Upper lobe of left lung (tissue), 6 donors: ENCODE results near the gene TAS1R1. TPM values are rescaled to one million over a fixed set of nuclear protein-coding genes. Genes with fewer than 3 reads are reported as not detected.
A peak's percentile ranks its signal among the peaks of the same experiment; 100 is the strongest.

ENCODE experiments used
- ATAC-seq, 2 donors: fragments of 200-7000 bp; cut with Tn5 transposase; one replicate each; pipeline ENCODE4 v1.9.1; 2022; ENCODE audit warnings: mild to moderate bottlenecking in 2 of 2, moderate library complexity in 2 of 2; ENCODE audit not compliant: low FRiP score in 2 of 2
- DNase-seq, 2 donors: peaks; one replicate each; pipeline ENCODE4 v3.0.0-alpha.2; 2019 to 2020
- H3K27ac ChIP-seq, 4 donors: fragments of 200-600 bp; sonication (generic); one replicate each; pipeline ENCODE4 v1.5.1; 2016 to 2019
- H3K27me3 ChIP-seq, 4 donors: fragments of 200-600 bp; sonication (generic); one replicate each; pipeline ENCODE4 v1.5.1; 2017 to 2019
- H3K36me3 ChIP-seq, 4 donors: fragments of 200-600 bp; sonication (generic); one replicate each; pipeline ENCODE4 v1.5.1; 2016 to 2019
- H3K4me1 ChIP-seq, 4 donors: fragments of 200-600 bp; sonication (generic); one replicate each; pipeline ENCODE4 v1.5.1; 2018 to 2019
- H3K4me3 ChIP-seq, 4 donors: fragments of 200-600 bp; sonication (generic); one replicate each; pipeline ENCODE4 v1.5.1; 2017 to 2019; ENCODE audit warnings: mild to moderate bottlenecking in 2 of 4, moderate library complexity in 1 of 4
- H3K9me3 ChIP-seq, 4 donors: fragments of 200-600 bp; sonication (generic); one replicate each; pipeline ENCODE4 v1.5.1; 2018 to 2019
- EP300 ChIP-seq, 4 donors: sonication (generic); formaldehyde crosslinking; IDR thresholded peaks; one replicate each; pipeline ENCODE4 v1.5.1; 2017; ENCODE audit warnings: antibody characterized with exemption in 4 of 4, control low read depth in 2 of 4
- POLR2A ChIP-seq, 4 donors: fragments of 450-650 bp; IDR thresholded peaks; one replicate each; pipeline ENCODE4 v1.5.1; 2016 to 2017; ENCODE audit warnings: antibody characterized with exemption in 4 of 4, mild to moderate bottlenecking in 2 of 4
- POLR2AphosphoS5 ChIP-seq, 2 donors: sonication (generic); formaldehyde crosslinking; IDR thresholded peaks; one replicate each; pipeline ENCODE4 v1.5.1; 2017; ENCODE audit warnings: antibody characterized with exemption in 2 of 2
- WGBS, 2 donors: methylation state at CpG; one replicate each; pipeline ENCODE4 v1.1.5; 2017 to 2018; 5-methylcytosine and 5-hydroxymethylcytosine counted together
- total RNA-seq, 6 donors: library from RNA; depleted of rRNA in 4 of 6; stranded (reverse); fragments of >200 nt in 4 of 6; gene quantifications; one replicate each; pipeline versions ENCODE4 v1.1.0 to v1.2.1, GENCODE V29; 2016 to 2021
- TF ChIP-seq, protein P1 (sequence below), 6 experiments: fragments of 450-650 bp in 4 of 6; fragments of 200-600 bp in 2 of 6; sonication (generic) in 2 of 6; IDR thresholded peaks; one replicate each; pipeline ENCODE4 v1.5.1; 2016 to 2019; ENCODE audit warnings: antibody characterized with exemption in 6 of 6
- donor health status: DM: no; HTN: no; CAD: no; lungs with moderate emphysema.
- donor health status: DM: no; HTN: yes; CAD: no; lungs with severe emphysema.

The TAS1R1 gene
- total RNA-seq, 6 donors from 2014 or later = 0.11 to 0.15 TPM; not detected in 4

GRCh38 chr1:6612641-6613360 lies 57.7 kb downstream of the TAS1R1 start:
- Histone ChIP-seq H3K27me3 (no peaks in the 10 kb centered on the region), H3K4me1 (peaks cover 11 to 26% (median 18%) of the 10 kb centered on the region in 4 donors), H3K9me3 (no peaks in the 10 kb centered on the region), H3K27ac (peak overlapping the region; percentile 89 to 96 (median 93)), H3K36me3 (peaks cover 0 to 4% (median 0%) of the 10 kb centered on the region in 4 donors), H3K4me3 (peak overlapping the region; percentile 42 to 100 (median 94))
- 0% methylated on average over 13 to 30 of the region's 67 CpGs for WGBS, 2 donors
- peak; percentile 59 to 79 for ATAC-seq
- TF ChIP-seq POLR2AphosphoS5 (IDR thresholded peaks at IDR 0.05) (peak; percentile 17 to 40), POLR2A (IDR thresholded peaks at IDR 0.05) (peak in 3 of 4 donors; percentile 37 to 57 (median 54))
- TF ChIP-seq, protein P1, sequence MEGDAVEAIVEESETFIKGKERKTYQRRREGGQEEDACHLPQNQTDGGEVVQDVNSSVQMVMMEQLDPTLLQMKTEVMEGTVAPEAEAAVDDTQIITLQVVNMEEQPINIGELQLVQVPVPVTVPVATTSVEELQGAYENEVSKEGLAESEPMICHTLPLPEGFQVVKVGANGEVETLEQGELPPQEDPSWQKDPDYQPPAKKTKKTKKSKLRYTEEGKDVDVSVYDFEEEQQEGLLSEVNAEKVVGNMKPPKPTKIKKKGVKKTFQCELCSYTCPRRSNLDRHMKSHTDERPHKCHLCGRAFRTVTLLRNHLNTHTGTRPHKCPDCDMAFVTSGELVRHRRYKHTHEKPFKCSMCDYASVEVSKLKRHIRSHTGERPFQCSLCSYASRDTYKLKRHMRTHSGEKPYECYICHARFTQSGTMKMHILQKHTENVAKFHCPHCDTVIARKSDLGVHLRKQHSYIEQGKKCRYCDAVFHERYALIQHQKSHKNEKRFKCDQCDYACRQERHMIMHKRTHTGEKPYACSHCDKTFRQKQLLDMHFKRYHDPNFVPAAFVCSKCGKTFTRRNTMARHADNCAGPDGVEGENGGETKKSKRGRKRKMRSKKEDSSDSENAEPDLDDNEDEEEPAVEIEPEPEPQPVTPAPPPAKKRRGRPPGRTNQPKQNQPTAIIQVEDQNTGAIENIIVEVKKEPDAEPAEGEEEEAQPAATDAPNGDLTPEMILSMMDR (IDR thresholded peaks at IDR 0.05) = no peak
- DNase-seq = peak in 1 of 2 donors; percentile 64

DNA sequence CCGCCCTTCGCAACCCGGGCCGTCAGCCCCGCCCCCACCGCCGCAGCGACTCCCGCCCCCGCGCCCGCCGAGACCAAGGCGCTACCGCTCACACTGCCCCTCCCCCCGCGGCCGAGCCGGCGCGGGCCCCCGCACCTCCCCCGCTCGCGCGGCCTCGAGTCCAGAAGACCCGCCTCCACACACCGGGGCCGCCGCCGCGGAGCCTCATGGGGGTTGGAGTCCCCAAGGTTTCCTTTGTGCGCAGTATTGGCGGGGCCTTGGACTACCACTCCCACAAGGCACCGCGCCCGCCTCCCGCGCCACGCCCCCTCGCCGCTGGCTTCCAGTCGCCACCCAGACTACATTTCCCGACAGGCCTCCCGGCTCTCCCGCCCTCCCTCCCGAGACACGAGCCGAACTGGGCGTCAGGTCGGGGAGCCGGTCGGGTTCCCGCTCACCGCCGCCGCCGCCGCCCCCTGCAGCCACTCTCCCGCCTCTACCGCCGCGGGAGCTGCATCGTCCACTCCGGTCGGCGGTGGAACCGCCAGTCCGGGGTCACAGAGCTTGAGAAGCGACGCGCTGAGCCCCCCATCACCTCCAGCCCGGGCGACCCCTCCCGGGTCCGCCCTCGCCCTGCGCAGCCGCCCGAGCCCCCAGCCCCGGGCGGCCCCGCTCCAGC lies 58.4 kb downstream of the TAS1R1 start, which contains the start of gene PHF13:
Gene PHF13 (plus strand): TSS at position 371 of the 658 bp plus-strand sequence. CDS start 336 bp downstream, outside the sequence.
- peak; percentile 100 for DNase-seq
- no peak for TF ChIP-seq EP300 (IDR thresholded peaks at IDR 0.05)
- peak in 2 of 4 donors; percentile 54 to 63 for TF ChIP-seq POLR2A (IDR thresholded peaks at IDR 0.05)
- peak; percentile 75 to 85 for TF ChIP-seq POLR2AphosphoS5 (IDR thresholded peaks at IDR 0.05)
- TF ChIP-seq, protein P1 (IDR thresholded peaks at IDR 0.05) = peak in 1 of 6 experiments; percentile 37
- Histone ChIP-seq H3K4me3 (peak within 1 kb of the TSS; percentile 93 to 100 (median 98)), H3K36me3 (peaks cover 0 to 11% (median 0%) of the 10 kb centered on the region in 4 donors), H3K27ac (peak within 1 kb of the TSS; percentile 89 to 96 (median 93)), H3K9me3 (no peaks in the 10 kb centered on the region), H3K27me3 (no peaks in the 10 kb centered on the region), H3K4me1 (peaks cover 11 to 26% (median 18%) of the 10 kb centered on the region in 4 donors)
- WGBS, 2 donors = 0 to 1% methylated on average over 9 to 17 of the region's 84 CpGs
- ATAC-seq = peak; percentile 98 to 100

DNA sequence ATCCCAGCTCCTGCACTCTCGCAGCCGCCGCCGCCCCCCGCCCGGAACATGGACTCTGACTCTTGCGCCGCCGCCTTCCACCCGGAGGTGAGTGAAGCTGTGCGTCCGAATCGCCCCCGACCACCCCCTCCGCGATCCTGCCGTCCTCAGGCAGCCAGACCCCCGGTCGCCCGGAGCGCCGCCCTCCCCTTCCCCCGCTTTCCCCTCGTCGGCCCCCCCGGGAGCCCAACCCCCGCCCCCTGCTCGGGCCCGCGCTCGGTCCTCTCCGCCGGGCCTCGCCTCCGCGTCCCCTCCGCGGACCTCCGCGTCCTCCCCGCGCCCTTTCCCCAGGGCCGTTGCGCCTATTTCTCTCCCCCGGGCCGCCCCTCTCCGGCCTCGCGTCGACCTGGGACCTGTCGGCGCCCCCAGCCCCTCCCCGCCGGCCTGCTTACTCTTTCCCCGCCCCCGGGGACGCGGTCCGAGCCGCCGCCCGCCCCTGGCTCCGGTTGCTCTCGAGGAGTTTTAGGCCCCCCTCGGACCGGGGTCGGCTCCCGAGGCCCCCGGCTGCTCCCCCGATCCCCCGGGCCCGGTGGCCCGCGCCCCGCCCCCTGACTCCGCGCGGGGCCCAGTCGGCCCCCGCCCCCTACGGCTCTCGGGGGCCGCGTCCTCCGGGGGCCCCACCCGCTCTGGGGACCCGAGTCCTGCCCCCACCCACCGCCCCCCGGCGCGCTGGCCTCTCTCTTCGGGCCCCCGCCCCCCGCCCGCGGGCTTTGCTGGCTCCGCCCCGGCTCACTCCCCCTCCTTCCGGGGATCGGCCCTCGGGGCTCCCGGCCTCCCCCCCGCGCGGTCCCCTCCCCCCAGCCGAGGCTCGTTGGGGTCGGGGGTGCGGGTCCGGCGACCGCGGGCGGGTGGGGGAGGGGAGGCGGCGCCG lies 59.2 kb downstream of the TAS1R1 start:
- peak in 1 of 2 donors; percentile 4 for ATAC-seq
- DNase-seq = peak; percentile 66 to 93

More for the DNA sequence above, 59.2 kb downstream of the TAS1R1 start:
- no peak for TF ChIP-seq POLR2A (IDR thresholded peaks at IDR 0.05)
- no peak for TF ChIP-seq EP300 (IDR thresholded peaks at IDR 0.05)
- TF ChIP-seq, protein P1 (IDR thresholded peaks at IDR 0.05) = no peak
- TF ChIP-seq POLR2AphosphoS5 (IDR thresholded peaks at IDR 0.05) = no peak
- Histone ChIP-seq H3K4me1 (peaks cover 11 to 26% (median 18%) of the 10 kb centered on the region in 4 donors), H3K27ac (peak overlapping the region; percentile 89 to 96 (median 93)), H3K9me3 (no peaks in the 10 kb centered on the region), H3K27me3 (no peaks in the 10 kb centered on the region), H3K36me3 (peaks cover 0 to 12% (median 2%) of the 10 kb centered on the region in 4 donors), H3K4me3 (peak overlapping the region; percentile 93 to 100 (median 98))
- 0 to 4% methylated on average over 6 to 20 of the region's 117 CpGs for WGBS, 2 donors
